OCI-LY7 (cell line): Measurements from ENCODE around the gene CDH6.

Experiments
- CTCF ChIP-seq: fragments of 200-600 bp; sonication (generic); conservative IDR thresholded peaks from 2 replicates; pipeline ENCODE4 v1.5.1; 2014; ENCODE audit warnings: mild to moderate bottlenecking, antibody characterized with exemption, low read length, moderate library complexity, mixed read lengths
- EZH2phosphoT487 ChIP-seq: fragments of 200-600 bp; sonication (generic); IDR thresholded peaks from 2 replicates; pipeline ENCODE4 v1.6.1; 2018; ENCODE audit warnings: low read depth, borderline replicate concordance, mild to moderate bottlenecking, mixed run types, antibody characterized with exemption, low read length, moderate library complexity, mixed read lengths

GRCh38 chr5:31208043-31208442 lies 14.6 kb downstream of the CDH6 start:
- TF ChIP-seq CTCF (no peak), EZH2phosphoT487 (no peak)
